Smooth muscle cell (in vitro differentiated cells): ENCODE data around the gene TYW3. TPM values are rescaled to one million over a fixed set of nuclear protein-coding genes. Genes with fewer than 3 reads are reported as not detected.
A peak's percentile ranks its signal among the peaks of the same experiment; 100 is the strongest.

Experiments used
- DNase-seq: peaks from one replicate; lab custom pipeline; 2025; ENCODE audit not compliant: unreplicated experiment; lab: John Stamatoyannopoulos, UW
- H2AFZ ChIP-seq: fragments of 200-600 bp; sonication (generic); 2 replicates; pipeline ENCODE4 v1.6.0; 2016; ENCODE audit warnings: antibody characterized with exemption, low read depth, mild to moderate bottlenecking
- H3F3A ChIP-seq: fragments of 200-600 bp; sonication (generic); 2 replicates; pipeline ENCODE4 v1.6.0; 2017; ENCODE audit warnings: antibody characterized with exemption, low read depth
- H3K27ac ChIP-seq: fragments of 200-600 bp; sonication (generic); 2 replicates; pipeline ENCODE4 v1.5.1; 2016; ENCODE audit warnings: low read depth, mild to moderate bottlenecking
- H3K27me3 ChIP-seq: fragments of 200-600 bp; sonication (generic); 2 replicates; pipeline ENCODE4 v1.6.1; 2016; ENCODE audit warnings: low read depth, mild to moderate bottlenecking
- H3K36me3 ChIP-seq: fragments of 200-600 bp; sonication (generic); 2 replicates; pipeline ENCODE4 v1.5.1; 2016; ENCODE audit warnings: low read depth
- H3K4me1 ChIP-seq: fragments of 200-600 bp; sonication (generic); 2 replicates; pipeline ENCODE4 v1.5.1; 2016; ENCODE audit warnings: low read depth
- H3K4me2 ChIP-seq: fragments of 200-600 bp; sonication (generic); 2 replicates; pipeline ENCODE4 v1.6.0; 2016; ENCODE audit warnings: mild to moderate bottlenecking
- H3K4me3 ChIP-seq: fragments of 200-600 bp; sonication (generic); 2 replicates; pipeline ENCODE4 v1.5.1; 2016; ENCODE audit warnings: mild to moderate bottlenecking
- H3K79me2 ChIP-seq: fragments of 200-600 bp; sonication (generic); 2 replicates; pipeline ENCODE4 v1.6.0; 2016; ENCODE audit warnings: low read depth, mild to moderate bottlenecking
- H3K9ac ChIP-seq: fragments of 200-600 bp; sonication (generic); 2 replicates; pipeline ENCODE4 v1.6.0; 2016; ENCODE audit warnings: low read depth
- H3K9me3 ChIP-seq: fragments of 200-600 bp; sonication (generic); replicated peaks from 2 replicates; pipeline ENCODE4 v1.5.1; 2016; ENCODE audit warnings: low read depth
- H4K20me1 ChIP-seq: fragments of 200-600 bp; sonication (generic); 2 replicates; pipeline ENCODE4 v1.6.0; 2016; ENCODE audit warnings: low read depth
- CTCF ChIP-seq: fragments of 200-600 bp; sonication (generic); IDR thresholded peaks from 2 replicates; pipeline ENCODE4 v1.5.1; 2017; ENCODE audit warnings: borderline replicate concordance, mild to moderate bottlenecking, antibody characterized with exemption; ENCODE audit not compliant: insufficient read depth, poor library complexity, severe bottlenecking
- WGBS: methylation state at CpG from one replicate; pipeline ENCODE4 v1.1.7; 2016; ENCODE audit warnings: low lambda C conversion rate; 5-methylcytosine and 5-hydroxymethylcytosine counted together
- polyA plus RNA-seq: library from polyadenylated mRNA; unstranded; fragments of >200 nt; fragmentation: Nextera tagmentation; extraction: Ambion mirVana; gene quantifications from 2 replicates; pipeline ENCODE4 v1.2.1, GENCODE V29; 2016
- total RNA-seq: library from RNA; depleted of rRNA; stranded (reverse); fragments of >200 nt; gene quantifications from 2 replicates; pipeline ENCODE4 v1.2.3, GENCODE V29; 2014

TYW3 gene
- total and polyA plus RNA-seq, 2 experiments from 2014 or later, result not detected

- H3K4me2 ChIP-seq, result peak overlapping the region; percentile 42
- H3K4me1 ChIP-seq, result peaks cover 14% of the 10 kb centered on the region
- no peaks in the 10 kb centered on the region for H3K27me3 ChIP-seq
- H3K36me3 ChIP-seq, result no peaks in the 10 kb centered on the region
- no peak for TF ChIP-seq CTCF
- H4K20me1 ChIP-seq, result no peaks in the 10 kb centered on the region
- no peaks in the 10 kb centered on the region for H3K79me2 ChIP-seq
- H3K4me3 ChIP-seq, result no peak overlapping the region
- no peak for DNase-seq
- H3K9ac ChIP-seq, result no peak overlapping the region
- peaks cover 16% of the 10 kb centered on the region for H3F3A ChIP-seq
- peak overlapping the region; percentile 63 for H2AFZ ChIP-seq
- no peaks in the 10 kb centered on the region for H3K9me3 ChIP-seq
- H3K27ac ChIP-seq, result no peak overlapping the region
- 8% methylated on average over 1 of the region's 1 CpG for WGBS
Observed at GRCh38 chr1:74712881-74713280, 20.1 kb upstream of the TYW3 start.

- peaks cover 16% of the 10 kb centered on the region for H3F3A ChIP-seq
- no peak overlapping the region for H3K4me3 ChIP-seq
- H3K4me2 ChIP-seq, result peak overlapping the region; percentile 42
- no peaks in the 10 kb centered on the region for H4K20me1 ChIP-seq
- H3K27ac ChIP-seq, result no peak overlapping the region
- no peak overlapping the region for H3K9ac ChIP-seq
- H3K36me3 ChIP-seq, result no peaks in the 10 kb centered on the region
- no peaks in the 10 kb centered on the region for H3K79me2 ChIP-seq
- H2AFZ ChIP-seq, result peak overlapping the region; percentile 63
- H3K9me3 ChIP-seq, result no peaks in the 10 kb centered on the region
- H3K27me3 ChIP-seq, result no peaks in the 10 kb centered on the region
- TF ChIP-seq CTCF, result no peak
- peaks cover 14% of the 10 kb centered on the region for H3K4me1 ChIP-seq
- no peak for DNase-seq
- 13% methylated on average over 3 of the region's 3 CpGs for WGBS
Observed at GRCh38 chr1:74713849-74714248, 19.1 kb upstream of the TYW3 start.

GRCh38 chr1:74714429-74715235 lies 18.3 kb upstream of the TYW3 start:
- H3K79me2 ChIP-seq, result no peaks in the 10 kb centered on the region
- peaks cover 16% of the 10 kb centered on the region for H3F3A ChIP-seq
- H3K4me1 ChIP-seq, result peaks cover 14% of the 10 kb centered on the region
- peak overlapping the region; percentile 7 for H3K4me2 ChIP-seq
- H3K9ac ChIP-seq, result no peak overlapping the region
- H3K27me3 ChIP-seq, result no peaks in the 10 kb centered on the region
- TF ChIP-seq CTCF, result no peak
- H4K20me1 ChIP-seq, result no peaks in the 10 kb centered on the region
- DNase-seq, result no peak
- no peaks in the 10 kb centered on the region for H3K36me3 ChIP-seq
- H2AFZ ChIP-seq, result peak overlapping the region; percentile 24
- H3K4me3 ChIP-seq, result no peak overlapping the region
- H3K9me3 ChIP-seq, result no peaks in the 10 kb centered on the region
- no peak overlapping the region for H3K27ac ChIP-seq
- 35% methylated on average over 1 of the region's 1 CpG for WGBS

GRCh38 chr1:74715236-74715502 lies 17.8 kb upstream of the TYW3 start:
- Histone ChIP-seq H3K4me2 (peak overlapping the region; percentile 7), H3K9ac (no peak overlapping the region)

More at GRCh38 chr1:74715236-74715502, 17.8 kb upstream of the TYW3 start:
- Histone ChIP-seq H3K27ac (no peak overlapping the region), H4K20me1 (no peaks in the 10 kb centered on the region), H3K4me3 (no peak overlapping the region), H3K79me2 (no peaks in the 10 kb centered on the region), H3K36me3 (no peaks in the 10 kb centered on the region), H2AFZ (peak overlapping the region; percentile 24), H3K9me3 (no peaks in the 10 kb centered on the region), H3K27me3 (no peaks in the 10 kb centered on the region), H3K4me1 (peaks cover 14% of the 10 kb centered on the region), H3F3A (peaks cover 19% of the 10 kb centered on the region)
- TF ChIP-seq CTCF, result no peak
- 89% methylated on average over 1 of the region's 1 CpG for WGBS
- DNase-seq, result no peak
